ENCODE measurements around the gene ITPR2. TPM values are rescaled to one million over a fixed set of nuclear protein-coding genes. Genes with fewer than 3 reads are reported as not detected.

The ITPR2 gene
- total RNA-seq, 1 experiment from 2014 or later, result 9.4 TPM

DNA sequence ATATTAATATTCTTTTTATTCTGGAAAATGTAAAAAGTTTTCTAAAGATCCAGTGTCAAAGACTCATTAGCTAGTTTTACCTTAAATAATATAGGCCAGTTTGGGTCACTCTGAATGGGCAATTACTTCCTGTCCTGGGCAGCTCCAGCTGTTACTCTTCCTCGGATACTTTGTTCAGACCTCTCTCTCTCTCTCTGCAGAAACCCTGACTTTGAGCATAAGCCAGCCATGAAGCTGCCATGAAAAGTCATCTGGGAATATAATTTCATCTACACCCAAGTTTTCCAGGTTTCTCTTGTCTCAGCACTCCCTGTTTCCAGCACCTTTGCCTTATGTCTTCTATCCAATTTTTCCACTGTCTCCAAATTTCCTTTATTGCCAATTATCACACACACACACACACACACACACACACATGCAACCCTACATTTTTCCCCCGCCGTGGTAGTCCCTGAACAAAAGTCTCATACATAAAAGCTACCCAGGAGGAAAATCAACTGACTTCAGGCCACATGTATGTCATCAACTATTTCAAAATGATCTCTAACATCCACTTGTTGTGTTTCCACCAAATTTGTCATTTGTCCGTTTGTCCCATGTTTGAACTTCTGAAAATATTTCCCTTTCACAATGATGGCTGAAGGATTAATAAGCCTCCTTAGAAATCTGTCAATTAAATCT lies 319.5 kb downstream of the ITPR2 start:
- DNase-seq, result no peak
- H3K27me3 ChIP-seq (ENCODE audit: control insufficient read depth, insufficient read depth, low read length), result no peaks in the 10 kb centered on the region
- no peak overlapping the region for H3K4me3 ChIP-seq (ENCODE audit: insufficient read depth, low read depth, low read length)
- no peaks in the 10 kb centered on the region for H3K36me3 ChIP-seq (replicated peaks; ENCODE audit: control insufficient read depth, insufficient read depth, low read length)

DNA sequence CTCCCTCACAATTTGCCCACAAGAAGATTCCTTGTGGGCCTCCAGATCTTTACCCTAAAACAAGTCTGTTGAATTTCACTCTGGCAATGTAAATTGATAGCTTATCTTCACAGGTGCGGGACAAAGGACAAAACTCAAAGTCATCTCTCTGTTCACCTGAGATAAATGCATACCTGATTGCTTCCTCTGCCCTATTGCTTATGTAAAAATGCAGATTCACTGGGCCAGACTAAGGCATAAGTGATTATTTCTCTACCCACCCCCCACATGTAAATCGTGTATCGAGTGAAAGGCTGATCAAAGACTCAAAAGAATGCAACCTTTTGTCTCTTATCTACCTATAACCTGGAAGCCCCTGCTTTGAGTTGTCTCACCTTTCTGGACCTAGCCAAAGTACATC lies 320.8 kb downstream of the ITPR2 start:
- H3K36me3 ChIP-seq (replicated peaks; ENCODE audit: control insufficient read depth, insufficient read depth, low read length), result no peaks in the 10 kb centered on the region
- no peak overlapping the region for H3K4me3 ChIP-seq (ENCODE audit: insufficient read depth, low read depth, low read length)
- H3K27me3 ChIP-seq (ENCODE audit: control insufficient read depth, insufficient read depth, low read length), result no peaks in the 10 kb centered on the region
- no peak for DNase-seq

DNA sequence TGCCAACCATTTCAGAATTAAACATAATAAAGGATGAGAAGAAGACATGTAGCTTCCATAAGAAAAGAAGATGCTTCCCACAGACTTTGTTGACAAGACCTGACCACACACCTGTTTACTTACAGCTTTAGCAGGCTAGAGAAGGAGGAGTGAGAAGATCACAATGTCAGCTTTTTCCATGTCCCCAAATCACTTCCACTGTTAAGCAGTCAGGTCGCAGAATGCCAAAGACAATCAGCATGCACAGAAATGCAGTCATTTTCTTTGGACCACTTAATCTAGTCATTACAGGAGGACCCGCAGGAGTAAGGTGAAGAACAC lies 322.7 kb downstream of the ITPR2 start:
- DNase-seq, result no peak
- Histone ChIP-seq H3K4me3 (ENCODE audit: insufficient read depth, low read depth, low read length) (no peak overlapping the region), H3K27me3 (ENCODE audit: control insufficient read depth, insufficient read depth, low read length) (no peaks in the 10 kb centered on the region), H3K36me3 (replicated peaks; ENCODE audit: control insufficient read depth, insufficient read depth, low read length) (no peaks in the 10 kb centered on the region)

DNA sequence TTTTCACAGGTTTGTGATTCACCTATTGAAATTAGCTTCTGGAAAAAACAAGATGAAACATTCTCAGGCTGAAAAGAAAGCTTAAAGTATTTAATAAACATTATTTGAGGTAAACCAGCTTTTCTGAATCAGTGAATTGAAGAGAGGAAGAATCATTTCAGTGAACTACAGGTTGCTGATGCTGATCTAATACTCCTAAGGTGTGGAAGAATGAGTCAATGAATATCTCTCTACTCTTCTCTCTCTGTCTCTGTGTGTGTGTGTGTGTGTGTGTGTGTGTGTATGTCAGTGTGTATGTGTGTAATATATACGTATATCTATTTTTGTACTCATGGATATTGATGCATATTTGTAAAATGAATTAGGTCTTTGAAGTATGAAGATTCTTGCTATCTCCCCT lies 325.4 kb downstream of the ITPR2 start:
- Histone ChIP-seq H3K27me3 (ENCODE audit: control insufficient read depth, insufficient read depth, low read length) (no peaks in the 10 kb centered on the region), H3K4me3 (ENCODE audit: insufficient read depth, low read depth, low read length) (no peak overlapping the region), H3K36me3 (replicated peaks; ENCODE audit: control insufficient read depth, insufficient read depth, low read length) (no peaks in the 10 kb centered on the region; the same call in 1 of the 2 replicates)
- no peak for DNase-seq

DNA sequence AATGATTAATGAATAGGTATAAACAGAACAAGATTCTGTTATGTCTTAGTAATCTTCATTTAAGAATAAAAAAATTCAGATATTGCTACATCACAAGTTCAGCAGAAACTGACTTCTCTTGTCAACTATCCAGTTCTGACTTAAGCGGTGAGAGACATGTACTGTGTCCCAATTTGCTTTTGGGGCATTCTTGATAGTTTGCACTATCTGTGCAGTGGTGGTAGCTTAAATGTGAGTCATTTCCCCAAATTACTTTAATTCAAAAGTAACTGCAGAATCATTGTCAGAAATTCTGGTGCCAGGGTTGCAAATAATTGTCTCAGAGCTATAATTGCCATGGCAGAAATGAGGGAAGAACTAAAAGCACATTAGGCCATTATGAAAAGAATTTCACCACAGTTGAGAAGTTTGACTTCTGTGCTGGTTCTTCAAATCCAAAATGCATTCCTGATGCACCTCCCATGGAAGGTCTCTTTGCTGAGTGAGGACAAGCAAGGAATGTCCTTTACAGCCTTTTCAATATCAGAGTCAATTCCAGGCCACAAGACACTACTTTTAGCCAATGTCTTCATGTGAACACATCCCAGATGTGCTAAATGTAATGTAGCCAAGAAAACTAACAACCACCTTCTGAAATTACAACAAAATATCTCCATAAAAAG lies 332.9 kb downstream of the ITPR2 start:
- Histone ChIP-seq H3K27me3 (ENCODE audit: control insufficient read depth, insufficient read depth, low read length) (no peaks in the 10 kb centered on the region), H3K36me3 (replicated peaks; ENCODE audit: control insufficient read depth, insufficient read depth, low read length) (no peaks in the 10 kb centered on the region; the same call in 1 of the 2 replicates), H3K4me3 (ENCODE audit: insufficient read depth, low read depth, low read length) (no peak overlapping the region)
- DNase-seq, result no peak

DNA sequence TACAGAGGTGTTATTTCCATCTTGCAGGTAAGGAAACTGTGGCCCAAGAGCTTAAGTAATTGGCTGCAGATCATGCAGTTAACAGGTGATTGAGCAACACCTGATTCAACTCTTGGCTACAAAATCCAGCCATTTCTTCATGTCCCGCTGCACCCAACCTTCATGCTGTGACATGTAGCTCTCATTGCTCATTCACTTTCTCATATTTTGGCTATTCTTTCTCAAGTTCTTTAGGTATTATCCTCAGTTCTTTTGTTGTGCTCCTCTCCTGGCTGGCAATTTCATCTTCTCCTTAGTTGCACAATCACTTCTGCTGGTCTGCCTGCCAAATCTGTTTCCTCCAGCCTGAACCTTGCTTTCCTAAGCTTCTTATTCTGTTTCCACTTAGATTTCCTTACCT lies 336.8 kb downstream of the ITPR2 start:
- Histone ChIP-seq H3K27me3 (ENCODE audit: control insufficient read depth, insufficient read depth, low read length) (no peaks in the 10 kb centered on the region), H3K36me3 (replicated peaks; ENCODE audit: control insufficient read depth, insufficient read depth, low read length) (peaks cover 1% of the 10 kb centered on the region; the same call in 1 of the 2 replicates), H3K4me3 (ENCODE audit: insufficient read depth, low read depth, low read length) (no peak overlapping the region)
- no peak for DNase-seq

DNA sequence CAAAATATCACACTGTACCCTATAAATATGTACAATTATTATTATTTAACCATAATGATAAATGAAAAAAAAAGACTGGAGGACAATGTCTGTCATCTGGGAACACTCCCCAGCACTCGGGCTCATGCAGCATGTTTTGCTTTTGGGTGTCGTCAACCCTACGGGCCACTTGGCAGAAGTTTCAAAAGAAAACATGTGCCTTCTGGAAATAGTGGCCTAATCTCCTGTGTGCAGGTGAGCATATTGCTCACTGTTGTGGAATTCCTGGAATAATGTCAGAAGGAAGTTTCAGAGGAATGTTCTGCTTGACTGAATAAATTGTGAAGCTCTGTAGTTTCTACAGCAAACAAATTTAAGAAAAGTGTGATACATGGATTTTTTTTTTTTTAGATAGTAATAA lies 339.3 kb downstream of the ITPR2 start:
- H3K27me3 ChIP-seq (ENCODE audit: control insufficient read depth, insufficient read depth, low read length), result no peaks in the 10 kb centered on the region
- peaks cover 1% of the 10 kb centered on the region; the same call in 1 of the 2 replicates for H3K36me3 ChIP-seq (replicated peaks; ENCODE audit: control insufficient read depth, insufficient read depth, low read length)
- no peak for DNase-seq
- H3K4me3 ChIP-seq (ENCODE audit: insufficient read depth, low read depth, low read length), result no peak overlapping the region

DNA sequence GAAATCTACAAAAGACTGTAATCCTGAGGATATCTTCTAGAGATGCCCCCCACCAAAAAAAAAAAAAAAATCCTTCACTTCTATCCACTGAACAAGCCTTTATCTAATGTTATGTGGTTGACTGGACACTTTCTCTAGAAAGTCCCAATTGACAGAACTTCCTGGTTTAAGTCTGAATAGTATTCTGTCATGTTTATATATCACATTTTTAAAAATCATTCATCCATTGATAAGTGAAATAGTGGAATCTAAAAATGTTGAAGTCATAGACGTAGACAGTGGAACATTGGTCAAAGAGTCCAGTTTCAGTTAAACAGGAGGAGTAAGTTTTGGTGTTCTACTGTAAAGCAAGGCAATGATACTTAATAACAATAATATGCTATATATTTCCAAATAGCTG lies 340.6 kb downstream of the ITPR2 start:
- Histone ChIP-seq H3K4me3 (ENCODE audit: insufficient read depth, low read depth, low read length) (no peak overlapping the region), H3K27me3 (ENCODE audit: control insufficient read depth, insufficient read depth, low read length) (no peaks in the 10 kb centered on the region), H3K36me3 (replicated peaks; ENCODE audit: control insufficient read depth, insufficient read depth, low read length) (peaks cover 1% of the 10 kb centered on the region; the same call in 1 of the 2 replicates)
- no peak for DNase-seq

DNA sequence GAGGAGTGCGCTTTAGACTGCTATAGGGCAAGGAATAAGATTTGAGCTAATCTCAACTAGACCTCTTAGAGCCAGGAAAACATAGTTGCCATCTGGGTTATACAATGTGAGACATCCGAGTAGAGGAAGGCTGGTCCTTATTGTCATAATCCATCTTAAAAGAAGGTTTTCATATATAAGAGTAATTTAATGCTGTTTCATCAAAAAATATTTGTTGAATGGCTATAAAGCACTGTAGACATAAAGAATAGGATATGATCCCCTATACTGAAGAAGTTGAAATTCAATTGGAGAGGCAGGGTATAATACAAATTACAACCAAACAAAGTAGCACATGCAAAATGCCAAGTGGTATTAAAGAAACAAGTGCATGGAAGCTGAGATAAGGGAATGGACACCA lies 343.1 kb downstream of the ITPR2 start:
- H3K27me3 ChIP-seq (ENCODE audit: control insufficient read depth, insufficient read depth, low read length), result no peaks in the 10 kb centered on the region
- no peak for DNase-seq
- H3K36me3 ChIP-seq (replicated peaks; ENCODE audit: control insufficient read depth, insufficient read depth, low read length), result peaks cover 1% of the 10 kb centered on the region; the same call in 1 of the 2 replicates
- H3K4me3 ChIP-seq (ENCODE audit: insufficient read depth, low read depth, low read length), result no peak overlapping the region

DNA sequence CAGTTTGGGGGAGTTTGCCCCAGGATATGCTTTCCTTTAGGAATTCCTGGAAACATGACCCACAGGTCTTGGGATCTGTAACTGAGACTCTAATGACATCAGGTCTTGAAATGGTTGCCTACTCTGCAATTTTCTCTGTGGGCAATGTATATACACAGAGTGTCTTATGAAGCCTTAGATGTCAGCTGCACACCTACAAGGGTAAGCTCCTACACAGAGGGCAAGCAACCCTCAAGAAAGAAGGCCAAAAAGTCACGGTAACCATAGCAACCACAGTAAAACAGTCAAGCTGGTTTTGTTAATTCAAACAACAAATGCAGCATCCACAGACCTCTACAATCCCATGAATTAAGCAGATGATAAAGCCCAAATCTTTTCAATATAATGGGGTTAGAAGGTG lies 344.6 kb downstream of the ITPR2 start:
- H3K27me3 ChIP-seq (ENCODE audit: control insufficient read depth, insufficient read depth, low read length), result no peaks in the 10 kb centered on the region
- DNase-seq, result no peak
- H3K36me3 ChIP-seq (replicated peaks; ENCODE audit: control insufficient read depth, insufficient read depth, low read length), result no peaks in the 10 kb centered on the region; the same call in none of the 2 replicates

DNA sequence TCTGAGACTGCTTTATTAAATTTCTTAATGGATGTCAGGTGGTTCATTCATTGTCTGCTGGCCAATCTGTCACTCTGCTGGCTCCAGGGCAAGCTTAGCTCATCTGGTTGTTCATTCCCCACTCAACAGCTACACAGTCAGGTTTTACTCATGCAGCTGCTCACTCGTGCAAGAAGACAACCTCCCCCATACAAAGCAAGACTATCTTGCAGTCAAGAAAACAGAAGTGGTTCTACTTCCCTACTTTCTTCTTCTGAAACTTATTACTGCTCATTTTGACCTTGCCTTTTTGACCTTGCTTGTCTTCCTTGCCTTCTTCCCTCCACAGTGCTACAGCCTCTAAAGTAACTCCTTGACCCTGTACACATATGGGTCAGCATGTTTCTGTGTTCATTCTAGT lies 359.7 kb downstream of the ITPR2 start:
- DNase-seq, result no peak
- H3K4me3 ChIP-seq (ENCODE audit: insufficient read depth, low read depth, low read length), result no peak overlapping the region
- H3K36me3 ChIP-seq (replicated peaks; ENCODE audit: control insufficient read depth, insufficient read depth, low read length), result 0 out of 2 replicates have a peak, but pooled peaks cover 2% of the 10 kb centered on the region
- no peaks in the 10 kb centered on the region for H3K27me3 ChIP-seq (ENCODE audit: control insufficient read depth, insufficient read depth, low read length)

More for the DNA sequence above, 344.6 kb downstream of the ITPR2 start:
- no peak overlapping the region for H3K4me3 ChIP-seq (ENCODE audit: insufficient read depth, low read depth, low read length)

DNA sequence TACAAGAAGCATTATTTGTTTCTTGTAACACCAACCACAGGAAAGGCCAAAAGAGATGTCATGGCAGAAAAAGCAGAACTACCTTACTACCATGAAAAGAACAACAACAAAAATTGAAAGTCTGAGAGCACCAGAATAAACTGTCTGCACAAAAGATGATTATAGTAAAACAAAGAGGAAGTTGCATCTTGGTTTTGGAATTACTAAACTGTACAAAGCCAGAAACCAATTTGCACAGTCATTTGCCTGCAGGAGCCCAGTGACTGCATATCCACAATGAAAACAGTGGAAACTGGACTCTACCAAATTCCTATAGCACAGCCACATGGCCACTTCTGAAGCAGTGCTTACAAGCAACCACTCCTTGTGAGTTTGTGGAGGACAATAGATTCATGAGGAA lies 361.4 kb downstream of the ITPR2 start:
- DNase-seq, result no peak

DNA sequence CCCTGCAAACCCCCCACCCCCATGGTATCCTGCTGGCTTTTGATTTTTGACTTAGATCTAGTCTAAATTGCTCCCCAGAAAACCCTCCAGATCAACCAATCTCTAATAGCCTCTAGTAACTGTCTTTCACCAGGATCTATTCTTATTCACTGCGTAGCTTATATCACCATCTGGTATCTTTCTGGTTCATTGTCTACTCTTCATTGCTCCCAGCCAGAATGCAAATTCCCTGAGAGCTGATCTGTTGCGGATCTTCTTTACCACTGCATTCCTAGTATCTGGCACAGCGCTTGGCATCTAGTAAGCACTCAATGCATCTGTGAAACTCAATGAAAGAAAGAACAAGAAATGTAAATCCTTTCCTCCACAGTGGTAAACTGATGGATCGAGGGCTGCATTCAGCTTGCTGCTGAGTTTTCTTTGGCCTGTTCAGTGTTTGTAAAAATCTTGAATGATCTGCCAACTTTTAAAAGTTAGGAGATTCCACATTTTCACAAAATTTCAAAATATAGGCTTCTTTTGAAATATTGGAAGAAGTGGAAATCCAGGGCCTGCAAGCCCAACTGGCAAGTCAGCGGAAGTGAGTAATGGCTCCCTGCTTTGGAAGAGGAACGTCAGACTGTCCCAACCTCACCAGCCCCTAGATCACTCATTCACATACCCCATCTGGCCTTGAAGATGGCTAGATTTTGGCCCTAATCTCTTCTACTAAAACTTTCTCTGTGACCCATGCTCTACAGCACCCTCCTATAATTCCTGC lies 363.4 kb downstream of the ITPR2 start:
- no peak overlapping the region for H3K4me3 ChIP-seq (ENCODE audit: insufficient read depth, low read depth, low read length)
- H3K36me3 ChIP-seq (replicated peaks; ENCODE audit: control insufficient read depth, insufficient read depth, low read length), result no peaks in the 10 kb centered on the region
- H3K27me3 ChIP-seq (ENCODE audit: control insufficient read depth, insufficient read depth, low read length), result no peaks in the 10 kb centered on the region
- DNase-seq, result no peak

More for the DNA sequence above, 361.4 kb downstream of the ITPR2 start:
- 0 out of 2 replicates have a peak, but pooled peaks cover under 1% of the 10 kb centered on the region for H3K36me3 ChIP-seq (replicated peaks; ENCODE audit: control insufficient read depth, insufficient read depth, low read length)
- H3K4me3 ChIP-seq (ENCODE audit: insufficient read depth, low read depth, low read length), result no peak overlapping the region
- H3K27me3 ChIP-seq (ENCODE audit: control insufficient read depth, insufficient read depth, low read length), result no peaks in the 10 kb centered on the region

DNA sequence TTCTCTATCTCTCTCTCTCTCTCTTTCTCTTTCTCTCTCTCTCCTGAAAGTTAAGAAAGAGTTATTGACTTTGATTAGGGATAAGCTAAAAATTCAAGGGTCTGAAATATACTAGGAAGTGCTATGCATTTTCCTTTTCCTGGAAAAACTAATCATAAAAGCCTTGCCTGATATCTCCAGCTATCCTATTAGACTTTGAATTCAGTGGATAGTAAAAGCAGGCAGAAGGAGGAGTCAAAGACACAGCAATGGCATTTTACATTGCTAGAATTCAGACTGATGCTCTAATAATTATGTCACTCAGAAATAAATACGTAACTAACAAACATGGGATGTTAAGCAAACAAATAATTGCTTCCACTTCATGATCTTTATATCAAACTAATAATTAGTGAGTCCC lies 365.6 kb downstream of the ITPR2 start:
- H3K27me3 ChIP-seq (ENCODE audit: control insufficient read depth, insufficient read depth, low read length), result no peaks in the 10 kb centered on the region
- no peak for DNase-seq
- H3K36me3 ChIP-seq (replicated peaks; ENCODE audit: control insufficient read depth, insufficient read depth, low read length), result no peaks in the 10 kb centered on the region
- no peak overlapping the region for H3K4me3 ChIP-seq (ENCODE audit: insufficient read depth, low read depth, low read length)

DNA sequence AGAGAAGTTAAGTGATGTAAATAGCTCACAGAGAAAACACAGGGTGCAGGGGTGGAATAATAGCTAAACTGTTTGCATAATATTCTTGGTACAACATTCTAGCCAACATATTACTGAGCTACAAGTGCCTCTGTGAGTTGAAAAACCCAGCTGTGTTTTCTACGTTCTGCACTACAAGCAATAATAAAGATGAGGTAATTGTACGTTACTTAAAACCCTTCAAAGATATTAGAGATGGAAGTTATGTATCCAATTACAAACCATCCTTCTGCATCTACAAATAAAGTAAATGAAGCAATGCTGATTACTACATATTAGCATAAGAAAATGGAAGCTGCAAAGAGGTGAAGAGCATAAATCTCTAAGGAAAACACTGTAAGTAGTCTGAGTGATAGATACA lies 366.3 kb downstream of the ITPR2 start:
- Histone ChIP-seq H3K27me3 (ENCODE audit: control insufficient read depth, insufficient read depth, low read length) (no peaks in the 10 kb centered on the region), H3K36me3 (replicated peaks; ENCODE audit: control insufficient read depth, insufficient read depth, low read length) (no peaks in the 10 kb centered on the region), H3K4me3 (ENCODE audit: insufficient read depth, low read depth, low read length) (no peak overlapping the region)
- no peak for DNase-seq

Measured in H7 (cell line).